H9 (cell line): ENCODE data around the gene CCDC134. TPM values are rescaled to one million over a fixed set of nuclear protein-coding genes. Genes with fewer than 3 reads are reported as not detected.

Source experiments
- DNase-seq: peaks from one replicate; pipeline ENCODE4 v3.0.0-alpha.2; 2017
- H2AFZ ChIP-seq: one replicate; pipeline ENCODE4 v1.6.1; 2013; ENCODE audit warnings: mild to moderate bottlenecking, low read length, control low read depth, moderate library complexity
- H2AK5ac ChIP-seq: 2 replicates; pipeline ENCODE4 v1.6.1; 2013; ENCODE audit warnings: low read length, control low read depth, mixed read lengths; ENCODE audit not compliant: insufficient read length
- H2BK120ac ChIP-seq: one replicate; pipeline ENCODE4 v1.6.1; 2013; ENCODE audit warnings: low read depth, mild to moderate bottlenecking, low read length, control low read depth, inconsistent platforms; ENCODE audit not compliant: poor library complexity, severe bottlenecking
- H2BK12ac ChIP-seq: 2 replicates; pipeline ENCODE4 v1.6.1; 2013; ENCODE audit warnings: low read length, control low read depth, mixed read lengths, low read depth; ENCODE audit not compliant: insufficient read length
- H2BK15ac ChIP-seq: 2 replicates; pipeline ENCODE4 v1.6.1; 2013; ENCODE audit warnings: low read depth, low read length, control low read depth
- H2BK20ac ChIP-seq: one replicate; pipeline ENCODE4 v1.6.1; 2013; ENCODE audit warnings: low read depth, mild to moderate bottlenecking, low read length, control low read depth, inconsistent platforms; ENCODE audit not compliant: poor library complexity, severe bottlenecking
- H2BK5ac ChIP-seq: 2 replicates; pipeline ENCODE4 v1.6.1; 2013; ENCODE audit warnings: low read length, control low read depth, mixed read lengths; ENCODE audit not compliant: insufficient read length
- H3K14ac ChIP-seq: 2 replicates; pipeline ENCODE4 v1.6.1; 2013; ENCODE audit warnings: low read length, control low read depth; ENCODE audit not compliant: insufficient read depth
- H3K18ac ChIP-seq: 2 replicates; pipeline ENCODE4 v1.6.1; 2013; ENCODE audit warnings: low read depth, mild to moderate bottlenecking, mixed read lengths, low read length, control low read depth; ENCODE audit not compliant: insufficient read length
- H3K23ac ChIP-seq: 2 replicates; pipeline ENCODE4 v1.6.1; 2013; ENCODE audit warnings: low read length, control low read depth, mixed read lengths, low read depth; ENCODE audit not compliant: insufficient read length
- H3K23me2 ChIP-seq: 2 replicates; pipeline ENCODE4 v1.6.1; 2013; ENCODE audit warnings: low read depth, mild to moderate bottlenecking, mixed read lengths, low read length, control low read depth; ENCODE audit not compliant: insufficient read length, poor library complexity, severe bottlenecking
- H3K27ac ChIP-seq: 2 replicates; pipeline ENCODE4 v1.5.1; 2013; ENCODE audit warnings: low read length, control low read depth, mixed read lengths, low read depth; ENCODE audit not compliant: insufficient read length
- H3K27me3 ChIP-seq: 2 replicates; pipeline ENCODE4 v1.6.1; 2013; ENCODE audit warnings: low read length, control low read depth, inconsistent platforms; ENCODE audit not compliant: insufficient read depth
- H3K4ac ChIP-seq: 2 replicates; pipeline ENCODE4 v1.6.1; 2013; ENCODE audit warnings: low read depth, mild to moderate bottlenecking, control low read depth, inconsistent platforms, low read length, moderate library complexity
- H3K4me1 ChIP-seq: 2 replicates; pipeline ENCODE4 v1.6.1; 2013; ENCODE audit warnings: low read length, control low read depth, inconsistent platforms; ENCODE audit not compliant: insufficient read depth
- H3K4me2 ChIP-seq: 2 replicates; pipeline ENCODE4 v1.6.1; 2013; ENCODE audit warnings: low read length, control low read depth, mixed read lengths; ENCODE audit not compliant: insufficient read length, insufficient read depth
- H3K56ac ChIP-seq: 2 replicates; pipeline ENCODE4 v1.6.1; 2013; ENCODE audit warnings: low read depth, mild to moderate bottlenecking, mixed read lengths, low read length, control low read depth; ENCODE audit not compliant: insufficient read length
- H3K79me1 ChIP-seq: 2 replicates; pipeline ENCODE4 v1.6.1; 2013; ENCODE audit warnings: low read depth, mild to moderate bottlenecking, moderate library complexity, low read length, control low read depth, inconsistent platforms; ENCODE audit not compliant: insufficient read depth, poor library complexity, severe bottlenecking
- H3K79me2 ChIP-seq: 2 replicates; pipeline ENCODE4 v1.6.1; 2013; ENCODE audit warnings: low read length, control low read depth, inconsistent platforms; ENCODE audit not compliant: insufficient read depth
- H3K9ac ChIP-seq: 2 replicates; pipeline ENCODE4 v1.6.1; 2013; ENCODE audit warnings: low read length, control low read depth, mixed read lengths; ENCODE audit not compliant: insufficient read length; ENCODE audit errors: extremely low read depth
- H3K9me3 ChIP-seq: one replicate; pipeline ENCODE4 v1.6.1; 2013; ENCODE audit warnings: low read depth, low read length, inconsistent platforms; ENCODE audit not compliant: control insufficient read depth
- H3T11ph ChIP-seq: one replicate; pipeline ENCODE4 v1.6.1; 2013; ENCODE audit warnings: mild to moderate bottlenecking, low read length, control low read depth, inconsistent platforms
- H4K20me1 ChIP-seq: one replicate; pipeline ENCODE4 v1.6.1; 2013; ENCODE audit not compliant: control insufficient read depth, insufficient read length, insufficient read depth
- H4K5ac ChIP-seq: 2 replicates; pipeline ENCODE4 v1.6.1; 2013; ENCODE audit warnings: low read depth, mild to moderate bottlenecking, mixed read lengths, low read length, control low read depth; ENCODE audit not compliant: insufficient read length
- H4K8ac ChIP-seq: replicated peaks from 2 replicates; pipeline ENCODE4 v1.6.1; 2013; ENCODE audit warnings: low read length, control low read depth, mixed read lengths, low read depth; ENCODE audit not compliant: insufficient read length
- H4K91ac ChIP-seq: 2 replicates; pipeline ENCODE4 v1.6.1; 2013; ENCODE audit warnings: low read depth, mild to moderate bottlenecking, moderate library complexity, mixed read lengths, low read length, control low read depth; ENCODE audit not compliant: insufficient read length
- H3K27ac Mint-ChIP-seq, 3 experiments: 2 replicates in 2 of 3; 3 replicates in 1 of 3; pipeline ENCODE4 v1.8.0; 2020 to 2021; ENCODE audit warnings: mixed read lengths in 3 of 3, mild to moderate bottlenecking in 1 of 3, moderate library complexity in 1 of 3
- H3K27me3 Mint-ChIP-seq: 2 replicates; pipeline ENCODE4 v1.8.0; 2021; ENCODE audit warnings: low read depth, mild to moderate bottlenecking, moderate library complexity, mixed read lengths
- H3K36me3 Mint-ChIP-seq, 3 experiments: 2 replicates in 2 of 3; 3 replicates in 1 of 3; pipeline ENCODE4 v1.8.0; 2020 to 2021; ENCODE audit warnings: low read depth in 3 of 3, mixed read lengths in 3 of 3; ENCODE audit not compliant: insufficient read depth in 1 of 3
- H3K4me1 Mint-ChIP-seq, 2 experiments: 2 replicates each; pipeline ENCODE4 v1.8.0; 2020; ENCODE audit warnings: mixed read lengths in 2 of 2
- H3K4me3 Mint-ChIP-seq, 2 experiments: 2 replicates in 1 of 2; 3 replicates in 1 of 2; pipeline ENCODE4 v1.8.0; 2020 to 2021; ENCODE audit warnings: mild to moderate bottlenecking in 2 of 2, mixed read lengths in 2 of 2, moderate library complexity in 1 of 2
- H3K9me3 Mint-ChIP-seq, 2 experiments: 2 replicates in 1 of 2; 3 replicates in 1 of 2; pipeline ENCODE4 v1.8.0; 2020; ENCODE audit warnings: mild to moderate bottlenecking in 2 of 2, mixed read lengths in 2 of 2, moderate library complexity in 1 of 2
- WGBS: extraction: QIAGEN DNeasy Blood & Tissue Kit; methylation state at CpG from one replicate; pipeline ENCODE4 v1.1.7; 2013; ENCODE audit warnings: missing lambda C conversion rate, low lambda C conversion rate, mixed read lengths; ENCODE audit not compliant: insufficient read length; ENCODE audit errors: extremely low coverage; 5-methylcytosine and 5-hydroxymethylcytosine counted together
- total RNA-seq: library from RNA; stranded (reverse); gene quantifications from 2 replicates; pipeline ENCODE4 v1.2.1, GENCODE V29; 2021
- TF ChIP-seq, protein P1 (sequence below): fragments of 200-600 bp; sonication (generic); conservative IDR thresholded peaks from 3 replicates; pipeline ENCODE4 v1.8.0; 2021; ENCODE audit warnings: antibody characterized with exemption, mild to moderate bottlenecking

The CCDC134 gene
- total RNA-seq, 1 experiment from 2014 or later, result 20.7 TPM

GRCh38 chr22:41793871-41794270, 6.6 kb upstream of the CCDC134 start:
- no peak overlapping the region for H2AK5ac ChIP-seq
- H3K27me3 ChIP-seq, result no peaks in the 10 kb centered on the region
- H3K56ac ChIP-seq, result no peak overlapping the region
- H3K4me1 ChIP-seq, result no peaks in the 10 kb centered on the region
- H3K27ac ChIP-seq, result no peak overlapping the region
- no peak for DNase-seq
- no peak overlapping the region for H2AFZ ChIP-seq
- no CpG with 5 or more reads among the region's 3 CpGs for WGBS
- H3K9ac ChIP-seq, result no peak overlapping the region
- H3K23me2 ChIP-seq, result no peaks in the 10 kb centered on the region
- peaks cover under 1% of the 10 kb centered on the region in 2 experiments; a peak in 3 of 4 replicates for H3K4me1 Mint-ChIP-seq
- H4K8ac ChIP-seq, result no peak overlapping the region
- TF ChIP-seq, protein P1, sequence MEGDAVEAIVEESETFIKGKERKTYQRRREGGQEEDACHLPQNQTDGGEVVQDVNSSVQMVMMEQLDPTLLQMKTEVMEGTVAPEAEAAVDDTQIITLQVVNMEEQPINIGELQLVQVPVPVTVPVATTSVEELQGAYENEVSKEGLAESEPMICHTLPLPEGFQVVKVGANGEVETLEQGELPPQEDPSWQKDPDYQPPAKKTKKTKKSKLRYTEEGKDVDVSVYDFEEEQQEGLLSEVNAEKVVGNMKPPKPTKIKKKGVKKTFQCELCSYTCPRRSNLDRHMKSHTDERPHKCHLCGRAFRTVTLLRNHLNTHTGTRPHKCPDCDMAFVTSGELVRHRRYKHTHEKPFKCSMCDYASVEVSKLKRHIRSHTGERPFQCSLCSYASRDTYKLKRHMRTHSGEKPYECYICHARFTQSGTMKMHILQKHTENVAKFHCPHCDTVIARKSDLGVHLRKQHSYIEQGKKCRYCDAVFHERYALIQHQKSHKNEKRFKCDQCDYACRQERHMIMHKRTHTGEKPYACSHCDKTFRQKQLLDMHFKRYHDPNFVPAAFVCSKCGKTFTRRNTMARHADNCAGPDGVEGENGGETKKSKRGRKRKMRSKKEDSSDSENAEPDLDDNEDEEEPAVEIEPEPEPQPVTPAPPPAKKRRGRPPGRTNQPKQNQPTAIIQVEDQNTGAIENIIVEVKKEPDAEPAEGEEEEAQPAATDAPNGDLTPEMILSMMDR, result no peak
- no peak overlapping the region for H3K27ac Mint-ChIP-seq
- H3K18ac ChIP-seq, result no peak overlapping the region
- H3K23ac ChIP-seq, result no peak overlapping the region
- no peaks in the 10 kb centered on the region for H4K20me1 ChIP-seq
- H2BK15ac ChIP-seq, result no peak overlapping the region
- no peak overlapping the region for H3K4me2 ChIP-seq
- H4K5ac ChIP-seq, result no peak overlapping the region
- H3K9me3 Mint-ChIP-seq, result no peaks in the 10 kb centered on the region
- H2BK12ac ChIP-seq, result no peak overlapping the region
- no peaks in the 10 kb centered on the region for H3K79me1 ChIP-seq
- no peak overlapping the region for H2BK120ac ChIP-seq
- H3K9me3 ChIP-seq, result no peaks in the 10 kb centered on the region
- no peak overlapping the region for H3T11ph ChIP-seq
- H3K79me2 ChIP-seq, result no peaks in the 10 kb centered on the region
- H3K14ac ChIP-seq, result no peak overlapping the region
- no peak overlapping the region for H2BK5ac ChIP-seq
- H4K91ac ChIP-seq, result no peak overlapping the region
- no peak overlapping the region for H3K4ac ChIP-seq
- H2BK20ac ChIP-seq, result no peak overlapping the region
- no peak overlapping the region for H3K4me3 Mint-ChIP-seq
- H3K27me3 Mint-ChIP-seq, result peaks cover 9% of the 10 kb centered on the region
- no peaks in the 10 kb centered on the region for H3K36me3 Mint-ChIP-seq
